ENCODE measurements around the gene ARHGAP29. TPM values are rescaled to one million over a fixed set of nuclear protein-coding genes. Genes with fewer than 3 reads are reported as not detected.

Gene ARHGAP29
- not detected for total RNA-seq

- ATAC-seq (replicated peaks): peak; percentile 90
- H3K27me3 Mint-ChIP-seq: peaks cover 62% of the 10 kb centered on the region
- no peak within 1 kb of the TSS for H3K27ac Mint-ChIP-seq
- H3K4me1 Mint-ChIP-seq: peaks cover 7% of the 10 kb centered on the region
- H3K36me3 Mint-ChIP-seq (ENCODE audit: low read depth): no peaks in the 10 kb centered on the region
- no peaks in the 10 kb centered on the region for H3K9me3 Mint-ChIP-seq
- peak within 1 kb of the TSS; percentile 49 for H3K4me3 Mint-ChIP-seq
Observed at GRCh38 chr1:94237291-94238226, at the start of gene ARHGAP29. Gene ARHGAP29 (minus strand): TSS chr1:94237584. CDS start chr1:94231611, 5,973 bp downstream.

- Mint-ChIP-seq H3K36me3 (ENCODE audit: low read depth) (no peaks in the 10 kb centered on the region), H3K4me1 (no peaks in the 10 kb centered on the region), H3K27me3 (peaks cover 20% of the 10 kb centered on the region), H3K9me3 (peaks cover 1% of the 10 kb centered on the region), H3K4me3 (no peak overlapping the region), H3K27ac (no peak overlapping the region)
- no peak for ATAC-seq (replicated peaks)
Observed at GRCh38 chr1:94286864-94287437, 49.6 kb upstream of the ARHGAP29 start.

GRCh38 chr1:94285031-94285654 lies 47.8 kb upstream of the ARHGAP29 start:
- Mint-ChIP-seq H3K27ac (no peak overlapping the region), H3K9me3 (no peaks in the 10 kb centered on the region), H3K4me3 (no peak overlapping the region), H3K4me1 (no peaks in the 10 kb centered on the region), H3K27me3 (peaks cover 11% of the 10 kb centered on the region), H3K36me3 (ENCODE audit: low read depth) (no peaks in the 10 kb centered on the region)
- no peak for ATAC-seq (replicated peaks)

GRCh38 chr1:94284476-94284875 lies 47.1 kb upstream of the ARHGAP29 start:
- no peaks in the 10 kb centered on the region for H3K9me3 Mint-ChIP-seq
- ATAC-seq (replicated peaks): no peak
- H3K4me1 Mint-ChIP-seq: no peaks in the 10 kb centered on the region
- no peak overlapping the region for H3K4me3 Mint-ChIP-seq
- H3K27ac Mint-ChIP-seq: no peak overlapping the region
- H3K27me3 Mint-ChIP-seq: peaks cover 10% of the 10 kb centered on the region
- H3K36me3 Mint-ChIP-seq (ENCODE audit: low read depth): no peaks in the 10 kb centered on the region

GRCh38 chr1:94283462-94283861 lies 46.1 kb upstream of the ARHGAP29 start:
- Mint-ChIP-seq H3K36me3 (ENCODE audit: low read depth) (no peaks in the 10 kb centered on the region), H3K27ac (no peak overlapping the region), H3K4me3 (no peak overlapping the region), H3K9me3 (no peaks in the 10 kb centered on the region), H3K27me3 (peaks cover 10% of the 10 kb centered on the region), H3K4me1 (no peaks in the 10 kb centered on the region)
- no peak for ATAC-seq (replicated peaks)

GRCh38 chr1:94282143-94282711 lies 44.8 kb upstream of the ARHGAP29 start:
- Mint-ChIP-seq H3K4me1 (no peaks in the 10 kb centered on the region), H3K4me3 (no peak overlapping the region), H3K36me3 (ENCODE audit: low read depth) (no peaks in the 10 kb centered on the region), H3K27me3 (peaks cover 10% of the 10 kb centered on the region), H3K9me3 (no peaks in the 10 kb centered on the region), H3K27ac (no peak overlapping the region)
- no peak for ATAC-seq (replicated peaks)

- H3K4me1 Mint-ChIP-seq: no peaks in the 10 kb centered on the region
- H3K36me3 Mint-ChIP-seq (ENCODE audit: low read depth): no peaks in the 10 kb centered on the region
- peaks cover 10% of the 10 kb centered on the region for H3K27me3 Mint-ChIP-seq
- no peak overlapping the region for H3K4me3 Mint-ChIP-seq
- ATAC-seq (replicated peaks): no peak
- no peak overlapping the region for H3K27ac Mint-ChIP-seq
- no peaks in the 10 kb centered on the region for H3K9me3 Mint-ChIP-seq
Observed at GRCh38 chr1:94281361-94282142, 44.2 kb upstream of the ARHGAP29 start.

GRCh38 chr1:94280541-94280940 lies 43.2 kb upstream of the ARHGAP29 start:
- H3K27ac Mint-ChIP-seq: no peak overlapping the region
- H3K9me3 Mint-ChIP-seq: no peaks in the 10 kb centered on the region
- H3K4me1 Mint-ChIP-seq: no peaks in the 10 kb centered on the region
- no peak for ATAC-seq (replicated peaks)
- H3K4me3 Mint-ChIP-seq: no peak overlapping the region
- peaks cover 12% of the 10 kb centered on the region for H3K27me3 Mint-ChIP-seq
- H3K36me3 Mint-ChIP-seq (ENCODE audit: low read depth): no peaks in the 10 kb centered on the region

- Mint-ChIP-seq H3K27ac (no peak overlapping the region), H3K36me3 (ENCODE audit: low read depth) (no peaks in the 10 kb centered on the region), H3K27me3 (peaks cover 10% of the 10 kb centered on the region), H3K4me3 (no peak overlapping the region), H3K9me3 (no peaks in the 10 kb centered on the region), H3K4me1 (no peaks in the 10 kb centered on the region)
- ATAC-seq (replicated peaks): no peak
Observed at GRCh38 chr1:94279462-94279861, 42.1 kb upstream of the ARHGAP29 start.

GRCh38 chr1:94279038-94279437 lies 41.7 kb upstream of the ARHGAP29 start:
- Mint-ChIP-seq H3K27me3 (peaks cover 10% of the 10 kb centered on the region), H3K36me3 (ENCODE audit: low read depth) (no peaks in the 10 kb centered on the region), H3K4me1 (no peaks in the 10 kb centered on the region), H3K4me3 (no peak overlapping the region), H3K27ac (no peak overlapping the region), H3K9me3 (no peaks in the 10 kb centered on the region)
- ATAC-seq (replicated peaks): no peak

GRCh38 chr1:94276988-94277434 lies 39.6 kb upstream of the ARHGAP29 start:
- Mint-ChIP-seq H3K27ac (no peak overlapping the region), H3K4me3 (no peak overlapping the region), H3K9me3 (no peaks in the 10 kb centered on the region), H3K36me3 (ENCODE audit: low read depth) (no peaks in the 10 kb centered on the region), H3K27me3 (peaks cover 16% of the 10 kb centered on the region), H3K4me1 (no peaks in the 10 kb centered on the region)
- no peak for ATAC-seq (replicated peaks)

- no peak overlapping the region for H3K4me3 Mint-ChIP-seq
- H3K9me3 Mint-ChIP-seq: no peaks in the 10 kb centered on the region
- H3K36me3 Mint-ChIP-seq (ENCODE audit: low read depth): no peaks in the 10 kb centered on the region
- no peak overlapping the region for H3K27ac Mint-ChIP-seq
- peaks cover 12% of the 10 kb centered on the region for H3K27me3 Mint-ChIP-seq
- ATAC-seq (replicated peaks): no peak
- H3K4me1 Mint-ChIP-seq: no peaks in the 10 kb centered on the region
Observed at GRCh38 chr1:94275083-94275482, 37.7 kb upstream of the ARHGAP29 start.

- no peaks in the 10 kb centered on the region for H3K4me1 Mint-ChIP-seq
- no peak overlapping the region for H3K4me3 Mint-ChIP-seq
- H3K27me3 Mint-ChIP-seq: peaks cover 12% of the 10 kb centered on the region
- no peak for ATAC-seq (replicated peaks)
- H3K9me3 Mint-ChIP-seq: no peaks in the 10 kb centered on the region
- no peak overlapping the region for H3K27ac Mint-ChIP-seq
- H3K36me3 Mint-ChIP-seq (ENCODE audit: low read depth): no peaks in the 10 kb centered on the region
Observed at GRCh38 chr1:94274561-94274960, 37.2 kb upstream of the ARHGAP29 start.

GRCh38 chr1:94273111-94273510 lies 35.7 kb upstream of the ARHGAP29 start:
- Mint-ChIP-seq H3K36me3 (ENCODE audit: low read depth) (no peaks in the 10 kb centered on the region), H3K9me3 (no peaks in the 10 kb centered on the region), H3K4me3 (no peak overlapping the region), H3K27me3 (peaks cover 15% of the 10 kb centered on the region), H3K27ac (no peak overlapping the region), H3K4me1 (no peaks in the 10 kb centered on the region)
- ATAC-seq (replicated peaks): no peak

Measured in activated T-helper 17 cell treated with anti-CD3 and anti-CD28 coated beads, Interleukin-2, amount 50 U/mL, for 72 hours (primary cell).